ENCODE results near the gene PRXL2B.

Gene PRXL2B

GRCh38 chr1:2640626-2641025 lies 54.0 kb downstream of the PRXL2B start:
- Histone ChIP-seq H2BK120ac (ENCODE audit: low read depth, low read length) (no peak overlapping the region), H3K4ac (ENCODE audit: low read depth in 1 of 2, low read length in 2 of 2) (no peak overlapping the region), H3K9me3 (ENCODE audit: control insufficient read depth, low read length) (peaks cover 6% of the 10 kb centered on the region), H2BK12ac (ENCODE audit: low read length in 2 of 2) (no peak overlapping the region), H3K79me1 (replicated peaks; ENCODE audit: low read length, poor library complexity, severe bottlenecking) (peaks cover 16% of the 10 kb centered on the region), H2BK15ac (ENCODE audit: low read depth, poor library complexity, severe bottlenecking) (no peak overlapping the region), H3K27ac (ENCODE audit: low read length, poor library complexity, severe bottlenecking) (no peak overlapping the region), H2AFZ (ENCODE audit: low read depth, low read length) (no peak overlapping the region), H3K27me3 (ENCODE audit: control insufficient read depth in 1 of 2, insufficient read depth in 1 of 2, low read length in 2 of 2) (peaks cover 22 to 25% of the 10 kb centered on the region in 2 experiments), H3K4me1 (ENCODE audit: control insufficient read depth, insufficient read depth, low read depth, low read length) (peaks cover 19% of the 10 kb centered on the region), H4K91ac (ENCODE audit: low read length) (no peak overlapping the region), H3K14ac (ENCODE audit: low read length in 2 of 2) (no peak overlapping the region), H3K9ac (ENCODE audit: low read length) (no peak overlapping the region), H3K4me3 (ENCODE audit: insufficient read depth in 1 of 2, low read depth in 1 of 2, low read length in 2 of 2) (no peak overlapping the region), H3K23ac (ENCODE audit: low read length in 2 of 2) (no peak overlapping the region), H3K36me3 (ENCODE audit: control insufficient read depth in 1 of 2, insufficient read depth in 2 of 2, low read depth in 1 of 2, low read length in 2 of 2) (no peaks in the 10 kb centered on the region), H3K4me2 (ENCODE audit: low read length, poor library complexity, severe bottlenecking) (no peak overlapping the region), H2AK5ac (ENCODE audit: low read length, severe bottlenecking) (no peak overlapping the region), H4K8ac (ENCODE audit: low read length) (no peak overlapping the region), H3K18ac (ENCODE audit: low read depth in 1 of 2, low read length in 2 of 2) (no peak overlapping the region), H2BK5ac (ENCODE audit: low read depth, low read length, poor library complexity, severe bottlenecking) (no peak overlapping the region)
- no peak for DNase-seq
- 88% methylated on average over 3 of the region's 3 CpGs for WGBS

Data from mesenchymal stem cell (in vitro differentiated cells and primary cell).